Measurements from ENCODE around the gene ALB. TPM values are rescaled to one million over a fixed set of nuclear protein-coding genes. Genes with fewer than 3 reads are reported as not detected.
"Not testable (repeated sequence)": the region's sequence is repeated elsewhere in the genome, so short reads cannot be mapped to it uniquely, and the experiment has no call there.

Gene ALB
- polyA plus RNA-seq = 20.3 TPM
- long read RNA-seq, donor 1, partial matches to known transcripts = 0 of 1 reads
- long read RNA-seq, donor 1, other reads (novel, unspliced or antisense) = 0 of 1 reads
- long read RNA-seq, donor 2 = 0 reads
- long read RNA-seq, donor 3 = 0 reads
- long read RNA-seq, donor 4 = 0 reads
- long read RNA-seq, donor 5, transcript ALB-201 (15 exons, 2,263 nt) = major isoform, 25 of 110 reads
- long read RNA-seq, donor 5, partial matches to known transcripts = 78 of 110 reads
- long read RNA-seq, donor 5, other reads (novel, unspliced or antisense) = 0 of 110 reads
- long read RNA-seq, donor 6, partial matches to known transcripts = 8 of 12 reads
- long read RNA-seq, donor 6, other reads (novel, unspliced or antisense) = 0 of 12 reads
- long read RNA-seq, donor 7, transcript ALB-210 (2 exons, 422 nt) = minor isoform, 14 of 1,156 reads
- long read RNA-seq, donor 7, transcript ALB-201 (15 exons, 2,263 nt) = major isoform, 270 of 1,156 reads
- long read RNA-seq, donor 7, transcript ALB-216 (11 exons, 1,519 nt) = minor isoform, 12 of 1,156 reads
- long read RNA-seq, donor 7, transcript ALB-218 (4 exons, 665 nt) = minor isoform, 29 of 1,156 reads
- long read RNA-seq, donor 7, partial matches to known transcripts = 801 of 1,156 reads
- long read RNA-seq, donor 7, other reads (novel, unspliced or antisense) = 20 of 1,156 reads
- long read RNA-seq, donor 8, partial matches to known transcripts = 0 of 1 reads
- long read RNA-seq, donor 8, other reads (novel, unspliced or antisense) = 0 of 1 reads
- long read RNA-seq, donor 9 = 0 reads
- long read RNA-seq, donor 10, partial matches to known transcripts = 0 of 1 reads
- long read RNA-seq, donor 10, other reads (novel, unspliced or antisense) = 0 of 1 reads
- long read RNA-seq, donor 11 = 0 reads

GRCh38 chr4:73404042-73404441 lies at the start of gene ALB:
TSS of gene ALB (plus strand) at chr4:73404287. CDS start at chr4:73404328, 41 bp downstream.
- Histone ChIP-seq H3K4me3 (ENCODE audit: low read length) (no peak within 1 kb of the TSS), H3K27ac (ENCODE audit: low read length) (no peak within 1 kb of the TSS), H3K27me3 (ENCODE audit: control insufficient read depth, insufficient read depth, low read length) (no peaks in the 10 kb centered on the region), H3K9me3 (ENCODE audit: control insufficient read depth, low read depth, low read length) (no peaks in the 10 kb centered on the region), H3K36me3 (ENCODE audit: control insufficient read depth, insufficient read depth, low read length) (no peaks in the 10 kb centered on the region), H3K4me1 (ENCODE audit: control insufficient read depth, insufficient read depth, low read length) (no peaks in the 10 kb centered on the region)
- WGBS (ENCODE audit: insufficient coverage, low lambda C conversion rate) = 91% methylated on average over 6 of the region's 7 CpGs
- DNase-seq = no peak

- not testable (repeated sequence) for H3K27ac ChIP-seq (ENCODE audit: low read length); H3K9me3 ChIP-seq (ENCODE audit: control insufficient read depth, low read depth, low read length); H3K4me1 ChIP-seq (ENCODE audit: control insufficient read depth, insufficient read depth, low read length); H3K4me3 ChIP-seq (ENCODE audit: low read length); H3K27me3 ChIP-seq (ENCODE audit: control insufficient read depth, insufficient read depth, low read length); DNase-seq; H3K36me3 ChIP-seq (ENCODE audit: control insufficient read depth, insufficient read depth, low read length)
- WGBS (ENCODE audit: insufficient coverage, low lambda C conversion rate) = no CpG with 5 or more reads among the region's 1 CpG
These were observed 46.9 kb upstream of the ALB start for GRCh38 chr4:73357174-73357573.

- not testable (repeated sequence) for DNase-seq; H3K27ac ChIP-seq (ENCODE audit: low read length); H3K4me1 ChIP-seq (ENCODE audit: control insufficient read depth, insufficient read depth, low read length); H3K9me3 ChIP-seq (ENCODE audit: control insufficient read depth, low read depth, low read length); H3K27me3 ChIP-seq (ENCODE audit: control insufficient read depth, insufficient read depth, low read length); H3K36me3 ChIP-seq (ENCODE audit: control insufficient read depth, insufficient read depth, low read length); H3K4me3 ChIP-seq (ENCODE audit: low read length)
- WGBS (ENCODE audit: insufficient coverage, low lambda C conversion rate) = no CpG with 5 or more reads among the region's 8 CpGs
These were observed 34.4 kb upstream of the ALB start for GRCh38 chr4:73369506-73370199.

GRCh38 chr4:73375328-73375741 lies 28.8 kb upstream of the ALB start:
- H3K27me3 ChIP-seq (ENCODE audit: control insufficient read depth, insufficient read depth, low read length) = no peaks in the 10 kb centered on the region
- H3K4me3 ChIP-seq (ENCODE audit: low read length) = no peak overlapping the region
- H3K9me3 ChIP-seq (ENCODE audit: control insufficient read depth, low read depth, low read length) = peaks cover 2% of the 10 kb centered on the region
- WGBS (ENCODE audit: insufficient coverage, low lambda C conversion rate) = no CpG with 5 or more reads among the region's 1 CpG
- no peak for DNase-seq
- H3K36me3 ChIP-seq (ENCODE audit: control insufficient read depth, insufficient read depth, low read length) = no peaks in the 10 kb centered on the region
- no peak overlapping the region for H3K27ac ChIP-seq (ENCODE audit: low read length)
- no peaks in the 10 kb centered on the region for H3K4me1 ChIP-seq (ENCODE audit: control insufficient read depth, insufficient read depth, low read length)

- Histone ChIP-seq H3K4me3 (ENCODE audit: low read length) (no peak overlapping the region), H3K27me3 (ENCODE audit: control insufficient read depth, insufficient read depth, low read length) (no peaks in the 10 kb centered on the region), H3K9me3 (ENCODE audit: control insufficient read depth, low read depth, low read length) (no peaks in the 10 kb centered on the region), H3K4me1 (ENCODE audit: control insufficient read depth, insufficient read depth, low read length) (no peaks in the 10 kb centered on the region), H3K36me3 (ENCODE audit: control insufficient read depth, insufficient read depth, low read length) (no peaks in the 10 kb centered on the region), H3K27ac (ENCODE audit: low read length) (no peak overlapping the region)
- no peak for DNase-seq
These were observed 27.8 kb upstream of the ALB start for GRCh38 chr4:73376251-73376650.

- no peaks in the 10 kb centered on the region for H3K9me3 ChIP-seq (ENCODE audit: control insufficient read depth, low read depth, low read length)
- no peak overlapping the region for H3K27ac ChIP-seq (ENCODE audit: low read length)
- H3K36me3 ChIP-seq (ENCODE audit: control insufficient read depth, insufficient read depth, low read length) = no peaks in the 10 kb centered on the region
- no CpG with 5 or more reads among the region's 4 CpGs for WGBS (ENCODE audit: insufficient coverage, low lambda C conversion rate)
- H3K4me3 ChIP-seq (ENCODE audit: low read length) = no peak overlapping the region
- H3K27me3 ChIP-seq (ENCODE audit: control insufficient read depth, insufficient read depth, low read length) = no peaks in the 10 kb centered on the region
- no peak for DNase-seq
- no peaks in the 10 kb centered on the region for H3K4me1 ChIP-seq (ENCODE audit: control insufficient read depth, insufficient read depth, low read length)
These were observed 27.1 kb upstream of the ALB start for GRCh38 chr4:73376976-73377375.

GRCh38 chr4:73378887-73379286 lies 25.2 kb upstream of the ALB start:
- Histone ChIP-seq H3K4me1 (ENCODE audit: control insufficient read depth, insufficient read depth, low read length) (no peaks in the 10 kb centered on the region), H3K36me3 (ENCODE audit: control insufficient read depth, insufficient read depth, low read length) (no peaks in the 10 kb centered on the region), H3K4me3 (ENCODE audit: low read length) (no peak overlapping the region), H3K27ac (ENCODE audit: low read length) (no peak overlapping the region), H3K27me3 (ENCODE audit: control insufficient read depth, insufficient read depth, low read length) (no peaks in the 10 kb centered on the region), H3K9me3 (ENCODE audit: control insufficient read depth, low read depth, low read length) (no peaks in the 10 kb centered on the region)
- peak in 1 of 2 donors; percentile 26 for DNase-seq
- WGBS (ENCODE audit: insufficient coverage, low lambda C conversion rate) = no CpG with 5 or more reads among the region's 5 CpGs

- Histone ChIP-seq H3K9me3 (ENCODE audit: control insufficient read depth, low read depth, low read length) (no peaks in the 10 kb centered on the region), H3K4me1 (ENCODE audit: control insufficient read depth, insufficient read depth, low read length) (no peaks in the 10 kb centered on the region), H3K27ac (ENCODE audit: low read length) (no peak overlapping the region), H3K4me3 (ENCODE audit: low read length) (no peak overlapping the region), H3K36me3 (ENCODE audit: control insufficient read depth, insufficient read depth, low read length) (no peaks in the 10 kb centered on the region), H3K27me3 (ENCODE audit: control insufficient read depth, insufficient read depth, low read length) (no peaks in the 10 kb centered on the region)
- DNase-seq = no peak
These were observed 24.1 kb upstream of the ALB start for GRCh38 chr4:73379946-73380345.

GRCh38 chr4:73381214-73381613 lies 22.9 kb upstream of the ALB start:
- DNase-seq = no peak
- Histone ChIP-seq H3K27ac (ENCODE audit: low read length) (no peak overlapping the region), H3K27me3 (ENCODE audit: control insufficient read depth, insufficient read depth, low read length) (no peaks in the 10 kb centered on the region), H3K9me3 (ENCODE audit: control insufficient read depth, low read depth, low read length) (no peaks in the 10 kb centered on the region), H3K4me1 (ENCODE audit: control insufficient read depth, insufficient read depth, low read length) (no peaks in the 10 kb centered on the region), H3K36me3 (ENCODE audit: control insufficient read depth, insufficient read depth, low read length) (no peaks in the 10 kb centered on the region), H3K4me3 (ENCODE audit: low read length) (no peak overlapping the region)
- WGBS (ENCODE audit: insufficient coverage, low lambda C conversion rate) = no CpG with 5 or more reads among the region's 1 CpG

GRCh38 chr4:73383452-73383851 lies 20.6 kb upstream of the ALB start:
- peaks cover 2% of the 10 kb centered on the region for H3K4me1 ChIP-seq (ENCODE audit: control insufficient read depth, insufficient read depth, low read length)
- H3K27me3 ChIP-seq (ENCODE audit: control insufficient read depth, insufficient read depth, low read length) = no peaks in the 10 kb centered on the region
- 100% methylated on average over 2 of the region's 3 CpGs for WGBS (ENCODE audit: insufficient coverage, low lambda C conversion rate)
- no peak for DNase-seq
- no peak overlapping the region for H3K4me3 ChIP-seq (ENCODE audit: low read length)
- no peak overlapping the region for H3K27ac ChIP-seq (ENCODE audit: low read length)
- H3K36me3 ChIP-seq (ENCODE audit: control insufficient read depth, insufficient read depth, low read length) = no peaks in the 10 kb centered on the region
- H3K9me3 ChIP-seq (ENCODE audit: control insufficient read depth, low read depth, low read length) = no peaks in the 10 kb centered on the region
